Esophagus muscularis mucosa (tissue), 4 donors: ENCODE measurements around the gene SLC26A9. TPM values are rescaled to one million over a fixed set of nuclear protein-coding genes. Genes with fewer than 3 reads are reported as not detected.

Experiments used
- DNase-seq: peaks from one replicate; pipeline ENCODE4 v3.0.0-alpha.2; 2017; ENCODE audit errors: extremely low spot score
- H3K27ac ChIP-seq, 4 donors: fragments of 200-600 bp; sonication (generic); replicated peaks in 1 of 4; 1 replicate in 3 of 4; 2 replicates in 1 of 4; pipeline ENCODE4 v1.5.1; 2016 to 2019; ENCODE audit warnings: mild to moderate bottlenecking in 1 of 4
- H3K27me3 ChIP-seq, 4 donors: fragments of 200-600 bp; sonication (generic); one replicate each; pipeline versions ENCODE4 v1.5.1 to v1.6.0; 2016 to 2019
- H3K36me3 ChIP-seq, 4 donors: fragments of 200-600 bp; sonication (generic); one replicate each; pipeline ENCODE4 v1.5.1; 2016 to 2019
- H3K4me1 ChIP-seq, 4 donors: fragments of 200-600 bp; sonication (generic); one replicate each; pipeline ENCODE4 v1.5.1; 2016 to 2019
- H3K4me3 ChIP-seq, 4 donors: fragments of 200-600 bp; sonication (generic); 1 replicate in 2 of 4; 2 replicates in 2 of 4; pipeline ENCODE4 v1.5.1; 2016 to 2019; ENCODE audit warnings: mild to moderate bottlenecking in 4 of 4, moderate library complexity in 1 of 4
- H3K9me3 ChIP-seq, 4 donors: fragments of 200-600 bp; sonication (generic); 1 replicate in 3 of 4; 2 replicates in 1 of 4; pipeline ENCODE4 v1.5.1; 2016 to 2019
- CTCF ChIP-seq, 3 experiments: fragments of 200-600 bp in 2 of 3; fragments of 450-650 bp in 1 of 3; sonication (generic) in 2 of 3; IDR thresholded peaks; one replicate each; pipeline ENCODE4 v1.5.1; 2017 to 2019; ENCODE audit warnings: antibody characterized with exemption in 3 of 3, mild to moderate bottlenecking in 2 of 3, moderate library complexity in 1 of 3
- EP300 ChIP-seq: sonication (generic); formaldehyde crosslinking; IDR thresholded peaks from one replicate; pipeline ENCODE4 v1.6.1; 2017; ENCODE audit warnings: antibody characterized with exemption
- POLR2A ChIP-seq: fragments of 450-650 bp; IDR thresholded peaks from one replicate; pipeline ENCODE4 v1.6.1; 2017; ENCODE audit warnings: antibody characterized with exemption, moderate library complexity, mild to moderate bottlenecking, low read depth
- POLR2AphosphoS5 ChIP-seq, 2 donors: sonication (generic); formaldehyde crosslinking; IDR thresholded peaks; one replicate each; pipeline ENCODE4 v1.6.1; 2017; ENCODE audit warnings: antibody characterized with exemption in 2 of 2
- WGBS: methylation state at CpG from one replicate; pipeline ENCODE4 v1.1.5; 2018; 5-methylcytosine and 5-hydroxymethylcytosine counted together
- intact Hi-C: fragments of 100-400 bp; cut with DNase I; formaldehyde crosslinking; loops from one replicate; pipeline ENCODE4 v1.15.1; 2023
- total RNA-seq, 4 donors: library from RNA; depleted of rRNA; stranded (reverse); fragments of >200 nt; gene quantifications; one replicate each; pipeline versions ENCODE4 v1.1.0 to v1.2.1, GENCODE V29; 2016

The SLC26A9 gene
- total RNA-seq, 4 donors from 2014 or later, result under 0.01 TPM; not detected in 3

- DNase-seq, result no peak
- H3K36me3 ChIP-seq, result no peaks in the 10 kb centered on the region
- peaks cover 0 to 39% (median 0%) of the 10 kb centered on the region in 4 donors for H3K27me3 ChIP-seq
- peaks cover 0 to 5% (median 0%) of the 10 kb centered on the region in 4 donors for H3K4me1 ChIP-seq
- H3K27ac ChIP-seq, result no peak overlapping the region
- TF ChIP-seq POLR2A, result no peak
- TF ChIP-seq EP300, result no peak
- TF ChIP-seq POLR2AphosphoS5 (IDR thresholded peaks at IDR 0.05), result no peak
- no peak for TF ChIP-seq CTCF (IDR thresholded peaks at IDR 0.05)
- H3K9me3 ChIP-seq, result no peaks in the 10 kb centered on the region
- WGBS, result 98% methylated on average over 6 of the region's 7 CpGs
- no peak overlapping the region for H3K4me3 ChIP-seq
- intact Hi-C loops, result no loop called here
Observed at GRCh38 chr1:205934788-205935187, 8.5 kb downstream of the SLC26A9 start.

- Histone ChIP-seq H3K27ac (no peak overlapping the region), H3K4me3 (no peak overlapping the region), H3K27me3 (peaks cover 0 to 31% (median 0%) of the 10 kb centered on the region in 4 donors), H3K4me1 (peaks cover 0 to 5% (median 0%) of the 10 kb centered on the region in 4 donors), H3K36me3 (no peaks in the 10 kb centered on the region), H3K9me3 (no peaks in the 10 kb centered on the region)
- TF ChIP-seq POLR2AphosphoS5 (IDR thresholded peaks at IDR 0.05) (no peak), POLR2A (no peak), CTCF (IDR thresholded peaks at IDR 0.05) (no peak), EP300 (no peak)
- no peak for DNase-seq
- intact Hi-C loops, result no loop called here
- WGBS, result 57% methylated on average over 6 of the region's 7 CpGs
Observed at GRCh38 chr1:205933671-205934618, 9.3 kb downstream of the SLC26A9 start.

GRCh38 chr1:205932776-205933175 is 10.5 kb downstream of the SLC26A9 start:
- Histone ChIP-seq H3K27ac (no peak overlapping the region), H3K9me3 (no peaks in the 10 kb centered on the region), H3K4me3 (no peak overlapping the region), H3K27me3 (peaks cover 0 to 23% (median 0%) of the 10 kb centered on the region in 4 donors), H3K36me3 (no peaks in the 10 kb centered on the region), H3K4me1 (peaks cover 0 to 5% (median 0%) of the 10 kb centered on the region in 4 donors)
- no peak for DNase-seq
- TF ChIP-seq POLR2AphosphoS5 (IDR thresholded peaks at IDR 0.05) (no peak), EP300 (no peak), CTCF (IDR thresholded peaks at IDR 0.05) (no peak), POLR2A (no peak)
- 77% methylated on average over 4 of the region's 6 CpGs for WGBS
- intact Hi-C loops, result no loop called here

GRCh38 chr1:205930799-205931281 is 12.4 kb downstream of the SLC26A9 start:
- no peak overlapping the region for H3K4me3 ChIP-seq
- H3K27ac ChIP-seq, result no peak overlapping the region
- TF ChIP-seq POLR2AphosphoS5 (IDR thresholded peaks at IDR 0.05), result no peak
- TF ChIP-seq CTCF (IDR thresholded peaks at IDR 0.05), result no peak
- no peak for TF ChIP-seq POLR2A
- no peaks in the 10 kb centered on the region for H3K36me3 ChIP-seq
- intact Hi-C loops, result no loop called here
- no peaks in the 10 kb centered on the region for H3K9me3 ChIP-seq
- no peak for DNase-seq
- H3K4me1 ChIP-seq, result peaks cover 0 to 5% (median 0%) of the 10 kb centered on the region in 4 donors
- WGBS, result 64% methylated on average over 4 of the region's 4 CpGs
- H3K27me3 ChIP-seq, result peaks cover 0 to 15% (median 0%) of the 10 kb centered on the region in 4 donors
